SJCRH30 (cell line): ENCODE results near the gene SORCS3. TPM values are rescaled to one million over a fixed set of nuclear protein-coding genes. Genes with fewer than 3 reads are reported as not detected.

ENCODE experiments used
- DNase-seq, 2 experiments: peaks; one replicate each; pipeline ENCODE4 v3.0.0-alpha.2; 2015 to 2020
- H3K27ac ChIP-seq: fragments of 250-450 bp; sonication (Bioruptor Pico); 2 replicates; pipeline ENCODE4 v1.5.1; 2020; ENCODE audit warnings: mild to moderate bottlenecking, moderate library complexity
- H3K27me3 ChIP-seq: fragments of 250-450 bp; sonication (Bioruptor Pico); 2 replicates; pipeline ENCODE4 v1.5.1; 2020; ENCODE audit warnings: mild to moderate bottlenecking, moderate library complexity
- H3K36me3 ChIP-seq: fragments of 250-450 bp; sonication (Bioruptor Pico); 2 replicates; pipeline ENCODE4 v1.5.1; 2020; ENCODE audit warnings: mild to moderate bottlenecking, moderate library complexity
- H3K4me1 ChIP-seq: fragments of 250-450 bp; sonication (Bioruptor Pico); 2 replicates; pipeline ENCODE4 v1.5.1; 2020; ENCODE audit warnings: mild to moderate bottlenecking, moderate library complexity
- H3K4me3 ChIP-seq: fragments of 250-450 bp; sonication (Bioruptor Pico); 2 replicates; pipeline ENCODE4 v1.5.1; 2020; ENCODE audit warnings: mild to moderate bottlenecking, moderate library complexity
- H3K9me3 ChIP-seq: fragments of 250-450 bp; sonication (Bioruptor Pico); replicated peaks from 2 replicates; pipeline ENCODE4 v1.5.1; 2020; ENCODE audit warnings: mild to moderate bottlenecking, moderate library complexity
- total RNA-seq: library from RNA; depleted of rRNA; stranded (reverse); fragments of >200 nt; shearing (Covaris generic); gene quantifications from 2 replicates; pipeline ENCODE4 v1.2.3, GENCODE V29; 2014

The SORCS3 gene
- total RNA-seq, 1 experiment from 2014 or later = not detected

DNA sequence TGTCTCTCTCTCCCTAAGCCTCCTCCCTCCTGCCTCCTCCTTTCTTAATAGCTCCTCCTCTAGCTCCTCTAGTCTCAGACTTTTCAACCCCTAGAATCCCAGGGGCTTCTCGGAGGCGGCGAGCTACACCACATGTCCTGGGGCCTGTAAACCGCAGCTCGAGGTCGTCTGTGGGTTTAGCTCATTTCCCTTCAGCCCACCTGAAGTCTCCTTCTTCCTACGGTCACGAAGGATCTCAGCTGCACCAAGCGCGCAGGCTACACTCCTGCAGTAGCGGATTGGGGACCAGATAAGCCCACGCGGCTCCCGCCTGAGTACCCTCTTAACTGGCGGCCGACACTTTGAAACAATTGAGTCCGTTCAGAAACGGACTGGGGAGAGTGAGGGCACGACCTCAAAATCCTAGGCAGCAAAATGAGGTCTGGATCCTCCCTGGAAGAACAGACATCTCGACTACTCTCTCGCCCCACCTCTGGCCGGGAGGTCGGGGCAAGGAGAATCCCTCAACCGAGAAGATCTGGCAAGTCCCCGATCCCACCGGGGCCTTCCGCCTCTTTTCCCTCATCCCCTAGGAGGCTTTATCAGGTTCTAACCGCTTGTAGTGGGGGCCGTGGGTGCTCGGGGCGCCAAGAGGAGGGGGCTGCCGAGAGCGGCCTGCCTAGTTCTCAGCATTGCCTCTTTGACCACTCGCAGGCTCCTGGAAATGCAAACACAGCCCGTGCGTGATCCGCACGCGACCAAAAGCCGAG, 1.3 kb upstream of the SORCS3 start:
- Histone ChIP-seq H3K27me3 (peaks cover 10% of the 10 kb centered on the region), H3K27ac (no peak overlapping the region), H3K9me3 (no peaks in the 10 kb centered on the region), H3K4me1 (no peaks in the 10 kb centered on the region), H3K4me3 (no peak overlapping the region), H3K36me3 (no peaks in the 10 kb centered on the region)
- DNase-seq = no peak

DNA sequence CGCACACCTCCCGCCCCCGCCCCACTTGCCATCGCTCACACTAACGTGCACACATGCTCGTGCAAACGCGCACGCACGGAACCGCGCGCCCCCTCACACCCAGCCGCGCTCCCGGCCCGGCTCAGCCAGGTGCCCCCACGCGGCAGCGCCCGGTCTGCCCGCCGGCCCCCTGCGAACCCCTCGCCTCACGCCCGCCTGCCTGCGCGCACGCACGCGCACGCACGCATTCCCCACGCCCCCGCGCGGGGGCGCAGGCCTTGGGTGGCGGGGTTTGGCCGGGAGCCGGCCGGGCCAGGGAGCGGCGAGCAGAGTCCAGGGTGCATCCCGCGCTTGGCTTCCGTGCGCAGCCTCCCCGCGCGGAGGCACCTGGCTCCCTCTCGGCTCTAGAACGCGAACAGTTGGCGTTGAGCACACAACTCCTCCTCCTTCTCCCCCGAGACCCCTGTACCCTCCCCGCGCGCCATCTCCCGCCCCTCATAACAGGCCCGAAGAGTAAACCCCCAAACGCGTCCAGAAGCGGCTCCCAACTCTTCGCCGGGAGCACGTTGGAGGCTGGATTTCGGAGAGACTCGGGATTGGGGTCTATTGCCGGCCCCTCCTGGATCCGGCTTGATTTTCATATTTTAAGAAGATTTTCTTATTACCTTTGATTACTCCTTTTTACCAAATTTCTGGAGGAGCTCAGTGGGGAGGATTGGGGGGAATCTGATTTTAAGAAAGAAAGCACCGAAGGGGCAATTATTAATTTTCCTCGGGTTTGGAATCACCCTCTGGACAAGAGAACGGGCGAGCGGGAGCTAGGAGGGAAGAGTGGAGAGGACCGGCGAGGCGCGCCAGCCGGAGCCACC, 527 bp upstream of the SORCS3 start:
- H3K4me3 ChIP-seq = no peak overlapping the region

DNA sequence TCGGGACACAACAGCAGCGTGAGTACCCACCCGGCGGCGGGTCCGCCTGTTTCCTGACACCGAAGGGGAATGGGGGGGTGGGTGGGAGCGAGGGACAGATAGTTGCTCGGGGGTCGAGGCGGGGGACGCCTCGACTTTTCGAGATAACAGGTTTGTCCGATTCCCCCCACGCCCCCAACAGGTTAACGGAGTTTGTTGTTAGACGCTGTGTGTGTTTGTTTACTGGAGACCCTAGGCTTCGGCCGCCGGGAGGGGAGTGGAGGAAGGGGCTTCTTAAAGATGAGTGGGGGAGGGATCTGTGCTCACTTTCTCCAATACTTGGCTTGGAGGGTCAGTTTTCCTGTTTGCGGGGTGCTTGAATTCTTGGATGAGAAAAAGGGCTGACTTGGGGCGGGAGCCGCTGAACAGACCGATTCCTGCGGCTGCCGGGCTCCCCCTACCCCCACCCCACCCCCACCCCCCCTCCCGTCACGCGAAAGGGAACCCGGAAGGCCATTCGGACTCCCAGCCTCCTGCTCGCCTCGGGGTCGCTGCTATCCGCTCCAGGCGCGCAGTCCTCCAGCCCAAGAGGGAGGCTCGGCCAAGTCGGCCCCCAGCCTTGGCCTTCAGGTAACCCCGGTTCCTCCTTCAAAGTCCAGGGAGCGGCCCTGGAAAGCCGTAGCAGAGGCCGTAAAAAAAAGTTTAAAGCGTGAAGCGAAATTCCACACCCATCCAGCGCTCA, 1.0 kb downstream of the SORCS3 start:
- Histone ChIP-seq H3K9me3 (no peaks in the 10 kb centered on the region), H3K4me1 (no peaks in the 10 kb centered on the region), H3K27ac (no peak overlapping the region), H3K4me3 (no peak overlapping the region), H3K36me3 (no peaks in the 10 kb centered on the region), H3K27me3 (0 out of 2 replicates have a peak, but pooled peaks cover under 1% of the 10 kb centered on the region)
- DNase-seq = no peak

More for the DNA sequence above, 527 bp upstream of the SORCS3 start:
- DNase-seq = no peak
- Histone ChIP-seq H3K9me3 (no peaks in the 10 kb centered on the region), H3K27ac (no peak overlapping the region), H3K36me3 (no peaks in the 10 kb centered on the region), H3K4me1 (no peaks in the 10 kb centered on the region), H3K27me3 (peaks cover 7% of the 10 kb centered on the region)

DNA sequence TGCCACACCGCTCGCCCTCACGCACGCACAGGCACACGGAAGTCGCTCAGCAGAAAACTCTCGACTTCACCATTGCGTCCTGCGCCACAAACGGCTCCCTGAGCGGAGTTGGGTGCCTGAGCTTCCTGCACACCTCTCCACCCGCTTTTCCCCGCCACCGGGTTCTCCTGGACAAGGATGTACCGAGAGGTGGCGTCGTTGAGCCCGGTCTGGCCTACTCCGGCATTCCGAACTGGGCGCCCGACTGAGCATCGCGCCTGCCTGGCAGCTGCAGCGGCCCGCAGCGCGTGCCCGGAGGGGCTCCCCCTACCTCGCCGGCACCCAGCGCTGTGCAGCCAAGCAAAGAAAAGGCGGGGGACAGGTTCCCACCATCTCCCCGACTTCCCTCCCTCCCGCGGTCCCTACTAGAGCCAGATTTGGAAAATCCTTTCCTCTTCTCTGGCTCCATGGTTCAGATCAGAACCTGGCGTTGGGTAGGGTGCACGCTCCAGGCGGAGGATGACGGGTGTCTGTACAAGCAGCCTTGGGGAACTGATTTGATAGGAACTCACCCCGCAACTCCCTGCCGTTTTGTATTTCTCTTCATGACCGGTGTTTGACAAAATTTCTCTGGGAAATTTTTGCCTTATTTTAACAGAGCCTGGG, 1.7 kb downstream of the SORCS3 start:
- DNase-seq = no peak

DNA sequence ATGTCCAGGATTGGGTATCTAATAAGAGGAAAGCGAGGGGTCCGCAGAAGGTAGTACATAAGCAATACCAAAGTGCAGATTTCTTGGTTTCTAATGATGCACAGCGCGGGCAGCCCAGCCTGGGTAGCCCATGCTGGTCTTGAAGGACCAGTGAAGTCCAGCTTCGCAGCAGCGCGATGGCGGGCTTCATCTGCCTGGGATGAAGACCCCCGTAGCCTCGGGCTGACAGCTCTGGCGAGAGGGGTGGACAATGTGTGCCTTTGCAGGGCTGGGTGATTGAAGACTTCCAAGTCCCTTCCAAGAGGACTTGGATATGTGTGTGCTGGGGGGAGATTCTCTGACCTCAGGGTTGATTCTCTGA, 2.2 kb downstream of the SORCS3 start:
- no peaks in the 10 kb centered on the region for H3K36me3 ChIP-seq
- no peak overlapping the region for H3K4me3 ChIP-seq
- no peaks in the 10 kb centered on the region for H3K27me3 ChIP-seq
- no peak overlapping the region for H3K27ac ChIP-seq
- H3K4me1 ChIP-seq = no peaks in the 10 kb centered on the region
- no peak for DNase-seq
- no peaks in the 10 kb centered on the region for H3K9me3 ChIP-seq

More for the DNA sequence above, 1.7 kb downstream of the SORCS3 start:
- H3K9me3 ChIP-seq = no peaks in the 10 kb centered on the region
- no peak overlapping the region for H3K27ac ChIP-seq
- H3K36me3 ChIP-seq = no peaks in the 10 kb centered on the region
- no peaks in the 10 kb centered on the region for H3K4me1 ChIP-seq
- no peaks in the 10 kb centered on the region for H3K27me3 ChIP-seq
- H3K4me3 ChIP-seq = no peak overlapping the region

DNA sequence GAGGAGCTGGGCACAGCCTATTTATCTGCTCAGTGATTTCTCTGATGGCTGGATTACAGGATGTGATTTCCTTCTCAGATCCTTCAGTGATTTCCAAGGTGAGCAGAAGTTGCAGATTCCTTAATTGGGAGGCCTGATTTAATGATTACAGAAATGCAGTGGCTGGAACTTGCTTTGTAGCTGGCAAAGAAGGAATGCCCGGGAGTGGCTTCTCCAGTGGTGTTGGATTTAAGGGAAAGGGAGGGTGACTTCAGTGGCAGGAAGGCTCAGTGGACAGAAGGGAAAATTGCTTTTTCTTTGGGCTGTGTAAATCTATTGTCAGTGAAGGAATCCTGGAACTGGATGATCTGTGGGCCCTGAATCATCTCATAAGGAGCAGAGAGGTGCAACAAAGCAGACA, 5.1 kb downstream of the SORCS3 start:
- Histone ChIP-seq H3K27me3 (no peaks in the 10 kb centered on the region), H3K4me1 (no peaks in the 10 kb centered on the region), H3K4me3 (no peak overlapping the region), H3K36me3 (no peaks in the 10 kb centered on the region), H3K27ac (no peak overlapping the region), H3K9me3 (no peaks in the 10 kb centered on the region)
- DNase-seq = no peak

DNA sequence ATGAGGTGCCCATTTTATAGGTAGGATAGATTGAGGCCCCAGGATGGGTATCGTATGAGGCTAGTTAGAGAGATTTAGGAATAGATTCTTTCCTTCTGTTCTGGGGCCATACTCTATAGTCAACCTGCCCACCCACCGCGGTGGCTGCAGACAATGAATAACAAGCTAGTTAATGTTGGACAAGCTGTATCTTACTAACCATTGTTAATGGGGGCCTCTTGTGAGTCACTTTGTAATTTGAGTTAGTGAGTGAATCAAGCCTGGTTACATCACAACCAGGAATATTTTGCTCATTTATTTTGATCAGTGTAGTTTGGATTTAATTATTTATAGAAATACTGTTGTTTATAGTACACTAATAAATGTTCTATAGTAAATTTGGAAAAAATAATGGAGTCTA, 7.3 kb downstream of the SORCS3 start:
- H3K27me3 ChIP-seq = no peaks in the 10 kb centered on the region
- H3K4me3 ChIP-seq = no peak overlapping the region
- H3K9me3 ChIP-seq = no peaks in the 10 kb centered on the region
- no peak for DNase-seq
- H3K27ac ChIP-seq = no peak overlapping the region
- H3K4me1 ChIP-seq = no peaks in the 10 kb centered on the region
- no peaks in the 10 kb centered on the region for H3K36me3 ChIP-seq

DNA sequence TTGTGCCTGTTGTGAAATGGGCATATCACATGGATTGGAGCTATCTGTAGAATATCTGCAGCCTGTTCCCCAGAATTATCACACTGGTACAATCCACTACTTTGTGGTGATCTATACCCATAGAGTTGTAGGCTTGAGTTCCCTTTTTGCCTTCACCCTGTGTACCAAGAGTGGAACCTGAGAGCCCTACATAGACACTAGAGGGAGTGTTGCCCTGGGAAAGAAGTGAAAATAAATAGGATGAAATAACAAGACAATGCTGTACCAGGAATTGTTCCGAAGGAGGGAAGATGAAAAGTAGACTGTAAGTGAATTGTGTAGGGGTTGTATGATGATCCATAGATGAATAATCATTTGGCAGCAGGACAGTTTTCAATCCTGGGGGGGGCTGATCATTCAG, 9.0 kb downstream of the SORCS3 start:
- Histone ChIP-seq H3K4me3 (no peak overlapping the region), H3K9me3 (no peaks in the 10 kb centered on the region), H3K4me1 (no peaks in the 10 kb centered on the region), H3K27me3 (no peaks in the 10 kb centered on the region), H3K27ac (no peak overlapping the region), H3K36me3 (no peaks in the 10 kb centered on the region)
- DNase-seq = peak in 1 of 2 experiments; percentile 4

DNA sequence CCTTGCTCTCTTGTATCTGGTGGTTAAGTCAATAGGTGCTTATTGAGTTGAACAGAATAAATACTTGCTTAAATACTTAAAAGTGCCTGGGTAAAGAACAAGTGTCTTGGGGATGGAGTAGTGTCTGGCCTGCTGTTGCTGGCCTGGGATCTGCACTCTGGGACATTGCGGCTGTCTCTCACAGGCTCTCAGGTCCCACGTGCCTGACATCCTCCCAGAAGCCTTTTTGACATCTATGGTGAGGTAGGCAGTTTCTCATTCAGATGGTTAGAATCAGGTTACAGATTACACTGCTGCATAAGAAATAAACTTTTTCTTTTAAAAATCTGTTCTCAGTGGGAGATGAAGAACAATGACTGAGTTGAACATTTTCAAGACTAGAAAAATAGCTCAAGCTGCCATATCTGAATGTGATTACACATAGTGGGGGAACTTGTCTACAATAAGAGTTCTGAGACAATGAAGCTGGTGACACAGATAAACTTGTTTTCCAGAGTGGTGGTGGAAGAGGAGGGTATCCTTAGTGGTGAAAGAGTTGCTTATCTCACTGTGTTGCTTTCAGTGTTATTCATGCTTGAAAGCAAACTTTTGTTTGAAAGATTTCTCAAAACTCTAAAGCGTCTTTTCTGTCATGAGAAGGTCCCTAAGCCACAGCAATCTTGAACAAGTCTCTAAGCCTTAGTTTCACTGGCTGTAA, 9.7 kb downstream of the SORCS3 start:
- Histone ChIP-seq H3K4me3 (no peak overlapping the region), H3K9me3 (no peaks in the 10 kb centered on the region), H3K36me3 (no peaks in the 10 kb centered on the region), H3K27me3 (no peaks in the 10 kb centered on the region), H3K4me1 (no peaks in the 10 kb centered on the region), H3K27ac (no peak overlapping the region)
- DNase-seq = no peak

DNA sequence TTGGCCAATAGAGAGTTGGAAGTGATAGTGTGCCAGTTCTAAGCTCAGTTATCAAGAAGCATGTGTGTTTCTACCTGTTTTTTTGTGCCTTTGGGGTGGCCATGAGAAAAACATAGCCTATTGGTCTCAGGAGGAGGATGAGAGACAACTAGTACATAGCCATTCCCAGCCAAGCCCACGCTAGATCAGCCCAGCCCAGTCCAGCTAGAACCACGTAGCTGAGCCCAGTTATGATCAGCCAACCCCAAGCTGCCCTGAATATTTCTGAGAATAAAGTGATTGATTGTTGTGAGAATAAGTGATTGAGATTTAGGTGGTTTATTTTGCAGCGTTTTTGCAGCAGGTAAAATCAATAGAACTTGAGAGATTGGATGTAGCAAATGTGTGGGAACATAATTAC, 15.9 kb downstream of the SORCS3 start:
- H3K27ac ChIP-seq = no peak overlapping the region
- DNase-seq = no peak

DNA sequence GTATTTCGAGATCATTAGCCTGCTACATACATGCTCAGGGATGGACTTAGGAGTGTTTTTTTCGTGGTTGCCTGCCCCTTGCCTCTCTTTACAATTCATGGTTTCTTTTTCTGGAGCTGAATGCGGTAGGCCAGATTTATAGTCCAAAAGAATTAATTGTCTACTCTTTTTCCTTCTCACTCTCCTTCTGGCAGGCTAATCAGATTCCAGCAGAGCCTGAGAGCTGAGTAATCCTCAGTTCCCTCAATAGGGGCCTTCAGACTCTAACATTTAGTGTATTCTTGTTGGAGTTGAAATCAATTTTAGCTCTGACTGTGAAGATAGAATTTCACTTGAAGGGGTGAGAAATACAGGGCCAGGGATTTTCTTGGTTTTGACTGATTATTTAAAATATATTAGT, 16.4 kb downstream of the SORCS3 start:
- Histone ChIP-seq H3K4me3 (no peak overlapping the region), H3K9me3 (no peaks in the 10 kb centered on the region), H3K27ac (no peak overlapping the region), H3K27me3 (peaks cover 3% of the 10 kb centered on the region; the same call in 1 of the 2 replicates), H3K36me3 (no peaks in the 10 kb centered on the region), H3K4me1 (no peaks in the 10 kb centered on the region)
- DNase-seq = no peak

More for the DNA sequence above, 15.9 kb downstream of the SORCS3 start:
- H3K4me3 ChIP-seq = no peak overlapping the region
- H3K4me1 ChIP-seq = no peaks in the 10 kb centered on the region
- no peaks in the 10 kb centered on the region for H3K9me3 ChIP-seq
- no peaks in the 10 kb centered on the region for H3K27me3 ChIP-seq
- no peaks in the 10 kb centered on the region for H3K36me3 ChIP-seq

DNA sequence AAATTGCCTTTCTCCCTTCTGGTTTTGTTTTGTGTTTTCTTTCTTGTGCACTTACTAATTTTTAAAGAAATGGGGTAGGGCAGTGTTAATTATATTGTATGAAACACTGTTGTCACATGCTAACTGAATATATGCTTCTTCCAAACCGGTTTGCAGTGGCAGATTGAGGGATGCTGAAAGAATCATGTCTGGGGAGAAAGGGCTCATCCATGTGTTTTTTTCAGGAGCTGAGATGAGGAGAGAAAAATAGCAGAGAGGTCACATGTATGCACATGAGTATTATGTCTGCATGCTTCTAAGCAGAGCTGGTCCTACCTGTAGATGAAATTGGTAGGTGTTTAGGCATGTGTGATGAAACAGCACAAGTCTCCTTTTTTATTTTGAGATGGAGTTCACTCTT, 17.0 kb downstream of the SORCS3 start:
- Histone ChIP-seq H3K36me3 (no peaks in the 10 kb centered on the region), H3K9me3 (no peaks in the 10 kb centered on the region), H3K27ac (no peak overlapping the region), H3K27me3 (peaks cover 3% of the 10 kb centered on the region; the same call in 1 of the 2 replicates), H3K4me1 (no peaks in the 10 kb centered on the region), H3K4me3 (no peak overlapping the region)
- no peak for DNase-seq

DNA sequence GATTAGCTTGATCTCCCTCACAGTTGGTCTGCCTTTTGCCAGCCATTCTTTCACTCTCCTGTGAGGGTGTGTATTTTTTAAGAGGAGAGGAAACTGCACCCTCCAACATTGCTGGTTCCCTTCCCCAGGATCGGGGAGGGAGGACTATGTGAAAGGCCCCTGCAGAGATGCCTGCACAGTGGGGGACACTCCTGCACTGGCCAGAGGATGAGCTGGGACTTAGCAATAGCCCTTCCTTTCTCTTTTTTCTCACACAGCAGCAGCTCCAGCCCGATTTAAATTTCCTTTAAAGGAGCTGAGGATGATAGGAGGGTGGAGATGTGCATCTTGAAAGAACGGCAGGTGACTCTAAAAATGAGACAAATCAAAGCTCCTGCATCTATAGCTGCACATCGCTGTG, 18.7 kb downstream of the SORCS3 start:
- DNase-seq = no peak
- Histone ChIP-seq H3K27ac (no peak overlapping the region), H3K9me3 (no peaks in the 10 kb centered on the region), H3K27me3 (peaks cover 3% of the 10 kb centered on the region; the same call in 1 of the 2 replicates), H3K36me3 (no peaks in the 10 kb centered on the region), H3K4me3 (no peak overlapping the region), H3K4me1 (no peaks in the 10 kb centered on the region)

DNA sequence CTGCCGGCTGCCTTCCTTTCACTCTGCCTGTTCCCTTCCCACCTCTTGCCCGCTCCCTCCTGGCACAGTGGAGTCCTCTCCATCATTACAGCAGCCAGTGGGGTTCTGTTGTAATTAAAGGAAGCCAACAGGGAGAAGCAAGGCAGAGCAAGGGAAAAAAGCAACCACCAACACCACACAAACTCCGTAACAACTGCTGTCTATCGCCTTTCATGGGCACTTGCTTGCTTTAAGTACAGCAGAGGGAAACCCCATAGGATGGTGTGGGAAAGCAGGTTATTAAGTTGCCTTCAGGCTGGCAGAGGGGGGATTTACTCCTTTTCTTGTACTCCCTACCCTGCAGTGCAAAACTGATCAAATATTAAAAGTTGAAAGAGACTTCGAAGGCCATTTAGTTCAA, 22.0 kb downstream of the SORCS3 start:
- Histone ChIP-seq H3K4me3 (no peak overlapping the region), H3K27ac (no peak overlapping the region), H3K9me3 (no peaks in the 10 kb centered on the region), H3K36me3 (no peaks in the 10 kb centered on the region), H3K27me3 (peaks cover 3% of the 10 kb centered on the region; the same call in 1 of the 2 replicates), H3K4me1 (no peaks in the 10 kb centered on the region)
- DNase-seq = no peak
